HepG2 (cell line): ENCODE measurements around the gene C3orf38. TPM values are rescaled to one million over a fixed set of nuclear protein-coding genes. Genes with fewer than 3 reads are reported as not detected.

ENCODE experiments used
- ATAC-seq: fragments of 200-7000 bp; cut with Tn5 transposase; 3 replicates; pipeline ENCODE4 v1.9.1; 2020; ENCODE audit warnings: mild to moderate bottlenecking, moderate library complexity
- BruUV-seq: library from RNA; stranded (reverse); fragments of 400-500 nt; replicated peaks from 2 replicates; lab custom pipeline; 2021; lab: Mats Ljungman, UMichigan
- CTCF ChIA-PET: fragments of 300-600 bp; formaldehyde crosslinking; extraction: SDS; loops from one replicate; lab custom pipeline; 2021; ENCODE audit warnings: low total read pairs, inconsistent platforms, low intra/inter-chr PET ratio; lab: Yijun Ruan, JAX
- POLR2A ChIA-PET: fragments of 350-600 bp; sonication (Branson Sonifier 250); formaldehyde crosslinking; loops from one replicate; lab custom pipeline; 2020; ENCODE audit warnings: antibody characterized with exemption, inconsistent platforms; lab: Yijun Ruan, JAX
- DNase-seq: peaks from one replicate; pipeline ENCODE4 v3.0.0-alpha.2; 2015; ENCODE audit warnings: low spot score
- FAIRE-seq: peaks from 3 replicates; lab custom pipeline; 2011; peaks lifted over from hg19 to GRCh38; lab: Jason Lieb, UNC
- H2AFZ ChIP-seq: one replicate; pipeline ENCODE4 v1.6.1; 2011; ENCODE audit warnings: low read length, inconsistent platforms
- H3K27ac ChIP-seq: fragments of 300-600 bp; 3 replicates; pipeline ENCODE4 v1.8.0; 2011; ENCODE audit warnings: mixed run types, mild to moderate bottlenecking, mixed read lengths, low read length, inconsistent platforms; ENCODE audit not compliant: insufficient read depth; ENCODE audit errors: extremely low read length
- H3K27me3 ChIP-seq, 2 experiments: fragments of 200-600 bp in 1 of 2; 2 replicates in 1 of 2; 3 replicates in 1 of 2; pipeline versions ENCODE4 v1.6.0 to v1.8.0; 2011; ENCODE audit warnings: low read length in 2 of 2, mild to moderate bottlenecking in 2 of 2, moderate library complexity in 2 of 2, inconsistent platforms in 1 of 2; ENCODE audit not compliant: insufficient read depth in 2 of 2, control insufficient read depth in 1 of 2
- H3K36me3 ChIP-seq, 2 experiments: fragments of 200-600 bp in 1 of 2; replicated peaks in 1 of 2; 2 replicates in 1 of 2; 3 replicates in 1 of 2; pipeline versions ENCODE4 v1.5.1 to v1.8.0; 2011; ENCODE audit warnings: low read length in 2 of 2, inconsistent platforms in 1 of 2; ENCODE audit not compliant: insufficient read depth in 2 of 2, control insufficient read depth in 1 of 2
- H3K4me1 ChIP-seq: 2 replicates; pipeline ENCODE4 v1.5.1; 2012; ENCODE audit warnings: low read length, inconsistent platforms; ENCODE audit not compliant: insufficient read depth
- H3K4me2 ChIP-seq: 2 replicates; pipeline ENCODE4 v1.6.0; 2011; ENCODE audit warnings: low read depth, low read length, inconsistent platforms
- H3K4me3 ChIP-seq, 3 experiments: fragments of 200-600 bp in 1 of 3; sonication (generic), shearing (Covaris generic) in 1 of 3; replicated peaks in 1 of 3; 2 replicates each; pipeline ENCODE4 v1.5.1; 2011 to 2016; ENCODE audit warnings: low read length in 3 of 3, inconsistent platforms in 2 of 3, low read depth in 2 of 3, mild to moderate bottlenecking in 2 of 3, control low read depth in 1 of 3, mixed read lengths in 1 of 3; ENCODE audit not compliant: insufficient read depth in 1 of 3
- H3K79me2 ChIP-seq: one replicate; pipeline ENCODE4 v1.6.1; 2011; ENCODE audit warnings: low read length, inconsistent platforms; ENCODE audit not compliant: insufficient read depth
- H3K9ac ChIP-seq: 2 replicates; pipeline ENCODE4 v1.6.0; 2011; ENCODE audit warnings: mild to moderate bottlenecking, low read depth, low read length, inconsistent platforms; ENCODE audit not compliant: insufficient read depth
- H3K9me3 ChIP-seq: 2 replicates; pipeline ENCODE4 v1.5.1; 2012; ENCODE audit warnings: mild to moderate bottlenecking, low read length
- H4K20me1 ChIP-seq: 2 replicates; pipeline ENCODE4 v1.6.0; 2011; ENCODE audit warnings: inconsistent platforms, mild to moderate bottlenecking, low read length, moderate library complexity; ENCODE audit not compliant: insufficient read depth
- DMAP1 ChIP-seq: IDR thresholded peaks from 2 replicates; pipeline ENCODE4 v1.6.1; 2016
- ETV6 ChIP-seq: sonication (generic); formaldehyde crosslinking; conservative IDR thresholded peaks from 2 replicates; pipeline ENCODE4 v1.4.0; 2020; ENCODE audit warnings: missing genetic modification reagents
- MAX ChIP-seq: IDR thresholded peaks from 2 replicates; pipeline ENCODE4 v1.6.1; 2012; ENCODE audit warnings: inconsistent platforms
- NBN ChIP-seq: fragments of 450-650 bp; conservative IDR thresholded peaks from 2 replicates; pipeline ENCODE4 v1.6.1; 2017
- RELA ChIP-seq: sonication (generic); formaldehyde crosslinking; IDR thresholded peaks from 2 replicates; pipeline ENCODE4 v1.4.0; 2020; ENCODE audit warnings: missing genetic modification reagents
- REPIN1 ChIP-seq: sonication (generic); formaldehyde crosslinking; IDR thresholded peaks from 2 replicates; pipeline ENCODE4 v1.8.0; 2022; ENCODE audit warnings: missing genetic modification reagents, low read depth, mild to moderate bottlenecking, borderline replicate concordance
- SOX6 ChIP-seq, 2 experiments: fragments of 450-650 bp in 1 of 2; sonication (generic) in 1 of 2; formaldehyde crosslinking in 1 of 2; IDR thresholded peaks; 2 replicates each; pipeline versions ENCODE4 v1.4.0 to v1.6.1; 2017 to 2020; ENCODE audit warnings: antibody characterized with exemption in 1 of 2, mild to moderate bottlenecking in 1 of 2, missing genetic modification reagents in 1 of 2
- STAT6 ChIP-seq: sonication (generic); formaldehyde crosslinking; IDR thresholded peaks from 2 replicates; pipeline ENCODE4 v1.4.0; 2020; ENCODE audit warnings: missing genetic modification reagents, mild to moderate bottlenecking, borderline replicate concordance
- TBP ChIP-seq: sonication (generic); formaldehyde crosslinking; IDR thresholded peaks from 2 replicates; pipeline ENCODE4 v1.5.0; 2020; ENCODE audit warnings: missing genetic modification reagents
- ZNF274 ChIP-seq: sonication (generic); formaldehyde crosslinking; IDR thresholded peaks from 2 replicates; pipeline ENCODE4 v1.5.1; 2020; ENCODE audit warnings: mild to moderate bottlenecking, missing genetic modification reagents
- ZNF780A ChIP-seq: sonication (generic); formaldehyde crosslinking; IDR thresholded peaks from 2 replicates; pipeline ENCODE4 v1.8.0; 2022; ENCODE audit warnings: mild to moderate bottlenecking, missing genetic modification reagents, moderate library complexity
- in situ Hi-C: cut with HindIII; loops from 2 replicates; pipeline ENCODE4 v1.10.0; 2017; ENCODE audit warnings: low pct_unique_long_range_greater_than_20kb; ENCODE audit not compliant: extremely low pct_ligation_motif_present
- intact Hi-C: fragments of 100-400 bp; cut with micrococcal nuclease; formaldehyde crosslinking; loops from one replicate; pipeline ENCODE4 v1.10.0; 2022; ENCODE audit not compliant: unreplicated experiment
- polyA plus RNA-seq, 8 experiments: library from polyadenylated mRNA; depleted of rRNA in 3 of 8; stranded (reverse) in 7 of 8; unstranded in 1 of 8; fragments of >200 nt; fragmentation: Illumina TruSeq in 4 of 8; extraction: Trizol in 4 of 8; gene quantifications; 2 replicates each; pipeline versions ENCODE4 v1.2.1 to v1.2.3, GENCODE V29; 2011 to 2016; ENCODE audit warnings: low read depth in 4 of 8, missing spikeins in 1 of 8, mixed read lengths in 1 of 8; ENCODE audit not compliant: insufficient read depth in 1 of 8
- total RNA-seq, 5 experiments: library from RNA; depleted of rRNA; stranded (reverse); fragments of >200 nt; fragmentation: Illumina TruSeq; extraction: Trizol; gene quantifications; 2 replicates each; pipeline ENCODE4 v1.2.3, GENCODE V29; 2016; ENCODE audit warnings: low read depth in 1 of 5

C3orf38 gene
- total and polyA plus RNA-seq, 2 of the 13 experiments (the other 11 are each of a cell fraction or from before 2014, with no cell fraction given) = 6.0 to 17.5 TPM

DNA sequence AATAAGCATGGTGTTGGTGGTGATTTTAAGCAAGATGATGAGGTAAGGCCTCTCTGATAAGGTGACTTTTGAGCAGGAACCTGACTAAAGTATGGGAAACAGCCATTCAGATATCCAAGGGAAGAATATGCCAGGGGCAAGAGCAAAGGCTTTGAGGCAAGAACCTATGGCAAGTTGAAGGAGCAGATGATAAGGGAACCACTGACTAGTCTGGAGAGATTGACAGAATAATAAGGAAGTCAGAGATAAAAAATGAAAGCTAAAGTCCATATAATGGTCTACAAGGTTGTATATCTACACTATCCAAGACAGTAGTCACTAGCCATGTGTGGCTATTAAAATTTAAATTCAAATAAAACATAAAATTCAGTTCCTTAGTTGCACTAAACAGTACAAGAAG lies 2.5 kb upstream of the C3orf38 start:
- Histone ChIP-seq H3K4me2 (no peak overlapping the region), H4K20me1 (no peaks in the 10 kb centered on the region; the same call in 1 of the 2 replicates), H3K4me3 (no peak overlapping the region), H2AFZ (no peak overlapping the region), H3K79me2 (peaks cover 35% of the 10 kb centered on the region), H3K36me3 (no peaks in the 10 kb centered on the region), H3K27me3 (no peaks in the 10 kb centered on the region; a peak in 1 of 5 replicates), H3K4me1 (peaks cover 26% of the 10 kb centered on the region), H3K9me3 (no peaks in the 10 kb centered on the region), H3K27ac (no peak overlapping the region), H3K9ac (no peak overlapping the region)
- ChIA-PET CTCF (no interaction called here), POLR2A (no interaction called here)
- BruUV-seq = no TSS peak
- intact Hi-C loops = no loop called here
- DNase-seq (no peak), ATAC-seq (no peak), FAIRE-seq (no peak)
- in situ Hi-C loops = no loop called here
- TF ChIP-seq STAT6 (CRISPR knock-in tag) (no peak), ETV6 (no peak), TBP (CRISPR knock-in tag) (no peak), NBN (no peak), SOX6 (IDR thresholded peaks at IDR 0.05) (no peak), SOX6 (CRISPR knock-in tag; IDR thresholded peaks at IDR 0.05) (no peak), ZNF274 (CRISPR knock-in tag) (no peak), RELA (no peak), REPIN1 (CRISPR knock-in tag) (no peak), MAX (no peak), ZNF780A (CRISPR knock-in tag) (no peak), DMAP1 (CRISPR knock-in tag) (no peak)
